ENCODE data around the gene OR5K1.

OR5K1 gene

GRCh38 chr3:98482717-98483482 lies 19.9 kb downstream of the OR5K1 start:
- intact Hi-C loops (cut with DNase I; ENCODE audit: low total_unique reads): no loop called here
- no peak for DNase-seq
- no peak for TF ChIP-seq CTCF (IDR thresholded peaks at IDR 0.05)
- Histone ChIP-seq H3K9me3 (peaks cover 4 to 77% (median 32%) of the 10 kb centered on the region in 3 donors), H3K27ac (no peak overlapping the region), H3K36me3 (peaks cover 0 to 9% (median 0%) of the 10 kb centered on the region in 3 donors), H3K27me3 (no peaks in the 10 kb centered on the region), H3K4me3 (no peak overlapping the region), H3K4me1 (no peaks in the 10 kb centered on the region)

GRCh38 chr3:98483626-98484025 lies 20.6 kb downstream of the OR5K1 start:
- no peak for TF ChIP-seq CTCF (IDR thresholded peaks at IDR 0.05)
- intact Hi-C loops (cut with DNase I; ENCODE audit: low total_unique reads): no loop called here
- peaks cover 0 to 9% (median 0%) of the 10 kb centered on the region in 3 donors for H3K36me3 ChIP-seq
- no peak for DNase-seq
- H3K4me1 ChIP-seq: no peaks in the 10 kb centered on the region
- no peak overlapping the region for H3K4me3 ChIP-seq
- H3K27ac ChIP-seq: no peak overlapping the region
- no peaks in the 10 kb centered on the region for H3K27me3 ChIP-seq
- peaks cover 4 to 77% (median 26%) of the 10 kb centered on the region in 3 donors for H3K9me3 ChIP-seq

GRCh38 chr3:98497381-98497780 lies 34.4 kb downstream of the OR5K1 start, which contains the start of gene OR5K2:
TSS of gene OR5K2 (plus strand) at chr3:98497681. CDS start at chr3:98497681, 0 bp downstream.
- Histone ChIP-seq H3K9me3 (no peaks in the 10 kb centered on the region), H3K4me3 (no peak within 1 kb of the TSS), H3K27ac (no peak within 1 kb of the TSS), H3K4me1 (no peaks in the 10 kb centered on the region), H3K36me3 (no peaks in the 10 kb centered on the region), H3K27me3 (no peaks in the 10 kb centered on the region)
- intact Hi-C loops (cut with DNase I; ENCODE audit: low total_unique reads): no loop called here
- TF ChIP-seq CTCF (IDR thresholded peaks at IDR 0.05): no peak
- DNase-seq: no peak

GRCh38 chr3:98500019-98500418 lies 37.0 kb downstream of the OR5K1 start:
- Histone ChIP-seq H3K9me3 (no peaks in the 10 kb centered on the region), H3K27ac (no peak overlapping the region), H3K4me1 (peaks cover 0 to 4% (median 0%) of the 10 kb centered on the region in 4 donors), H3K4me3 (no peak overlapping the region), H3K27me3 (no peaks in the 10 kb centered on the region), H3K36me3 (peaks cover 0 to 6% (median 0%) of the 10 kb centered on the region in 3 donors)
- no peak for TF ChIP-seq CTCF (IDR thresholded peaks at IDR 0.05)
- DNase-seq: no peak
- intact Hi-C loops (cut with DNase I; ENCODE audit: low total_unique reads): no loop called here

GRCh38 chr3:98501270-98501669 lies 38.3 kb downstream of the OR5K1 start:
- Histone ChIP-seq H3K27me3 (no peaks in the 10 kb centered on the region), H3K4me1 (peaks cover 0 to 4% (median 0%) of the 10 kb centered on the region in 4 donors), H3K36me3 (peaks cover 0 to 6% (median 2%) of the 10 kb centered on the region in 3 donors), H3K4me3 (no peak overlapping the region), H3K9me3 (no peaks in the 10 kb centered on the region), H3K27ac (no peak overlapping the region)
- TF ChIP-seq CTCF (IDR thresholded peaks at IDR 0.05): no peak
- intact Hi-C loops (cut with DNase I; ENCODE audit: low total_unique reads): no loop called here
- no peak for DNase-seq

Data from tibial artery (tissue), 4 donors.